Mucosa of gallbladder (tissue), 1 donor: ENCODE data around the gene KIF6. TPM values are rescaled to one million over a fixed set of nuclear protein-coding genes. Genes with fewer than 3 reads are reported as not detected.
"Not testable (repeated sequence)": the region's sequence is repeated elsewhere in the genome, so short reads cannot be mapped to it uniquely, and the experiment has no call there.

Source experiments
- DNase-seq: peaks from one replicate; pipeline ENCODE4 v3.0.0-alpha.2; 2020; ENCODE audit warnings: low spot score
- total RNA-seq: library from RNA; stranded (reverse); gene quantifications from one replicate; pipeline ENCODE4 v1.2.1, GENCODE V29; 2021
- donor health status: DM: no; HTN: no; CAD: no.

KIF6 gene
- total RNA-seq, 1 donor from 2014 or later: 2.6 TPM

GRCh38 chr6:39553860-39554802 is 171.1 kb downstream of the KIF6 start:
- DNase-seq: no peak

GRCh38 chr6:39553029-39553428 is 172.2 kb downstream of the KIF6 start:
- no peak for DNase-seq

- no peak for DNase-seq
Measured at GRCh38 chr6:39550191-39550590, 175.0 kb downstream of the KIF6 start.

GRCh38 chr6:39546731-39547130 is 178.5 kb downstream of the KIF6 start:
- no peak for DNase-seq

GRCh38 chr6:39543950-39544349 is 181.3 kb downstream of the KIF6 start:
- no peak for DNase-seq

- DNase-seq: peak; percentile 67
Measured at GRCh38 chr6:39543095-39543494, 182.1 kb downstream of the KIF6 start.

- no peak for DNase-seq
Measured at GRCh38 chr6:39540454-39540853, 184.8 kb downstream of the KIF6 start.

- DNase-seq: no peak
Measured at GRCh38 chr6:39530201-39530759, 194.9 kb downstream of the KIF6 start.

GRCh38 chr6:39527792-39528564 is 197.2 kb downstream of the KIF6 start:
- no peak for DNase-seq

- no peak for DNase-seq
Measured at GRCh38 chr6:39524007-39524406, 201.2 kb downstream of the KIF6 start.

GRCh38 chr6:39521958-39522357 is 203.2 kb downstream of the KIF6 start:
- no peak for DNase-seq

- no peak for DNase-seq
Measured at GRCh38 chr6:39520916-39521315, 204.3 kb downstream of the KIF6 start.

- no peak for DNase-seq
Measured at GRCh38 chr6:39520411-39520810, 204.8 kb downstream of the KIF6 start.

GRCh38 chr6:39518221-39518620 is 207.0 kb downstream of the KIF6 start:
- no peak for DNase-seq

- DNase-seq: no peak
Measured at GRCh38 chr6:39517756-39518155, 207.5 kb downstream of the KIF6 start.

GRCh38 chr6:39516471-39516870 is 208.7 kb downstream of the KIF6 start:
- no peak for DNase-seq

GRCh38 chr6:39515471-39515870 is 209.7 kb downstream of the KIF6 start:
- no peak for DNase-seq

- no peak for DNase-seq
Measured at GRCh38 chr6:39515006-39515405, 210.2 kb downstream of the KIF6 start.

- DNase-seq: not testable (repeated sequence)
Measured at GRCh38 chr6:39509831-39510230, 215.4 kb downstream of the KIF6 start.

- DNase-seq: no peak
Measured at GRCh38 chr6:39508515-39508914, 216.7 kb downstream of the KIF6 start.

GRCh38 chr6:39507331-39507998 is 217.7 kb downstream of the KIF6 start:
- DNase-seq: no peak
